ENCODE results near the gene TBCA.
A peak's percentile ranks its signal among the peaks of the same experiment; 100 is the strongest.

TBCA gene

DNA sequence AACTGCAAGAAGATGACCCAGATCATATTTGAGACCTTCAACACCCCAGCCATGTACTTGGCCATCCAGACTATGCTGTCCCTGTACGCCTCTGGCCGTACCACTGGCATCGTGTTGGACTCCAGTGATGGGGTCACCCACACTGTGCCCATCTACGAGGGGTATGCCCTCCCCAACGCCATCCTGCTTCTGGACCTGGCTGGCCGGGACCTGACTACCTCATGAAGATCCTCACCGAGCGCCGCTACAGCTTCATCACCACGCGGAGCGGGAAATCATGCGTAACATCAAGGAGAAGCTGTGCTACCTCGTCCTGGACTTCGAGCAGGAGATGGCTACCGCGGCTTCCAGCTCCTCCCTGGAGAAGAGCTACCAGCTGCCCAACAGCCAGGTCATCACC lies 9.1 kb upstream of the TBCA start:
- Histone ChIP-seq H3K27me3 (ENCODE audit: insufficient read depth, low read length) (no peaks in the 10 kb centered on the region), H3K27ac (ENCODE audit: low read depth, low read length) (no peak overlapping the region), H3K36me3 (ENCODE audit: insufficient read depth, low read length) (no peaks in the 10 kb centered on the region), H3K9ac (ENCODE audit: low read depth, low read length) (no peak overlapping the region), H3K4me3 (ENCODE audit: low read length) (no peak overlapping the region), H3K9me3 (ENCODE audit: insufficient read depth, low read depth, low read length) (no peaks in the 10 kb centered on the region), H3K4me1 (ENCODE audit: insufficient read depth, low read length) (no peaks in the 10 kb centered on the region)
- WGBS: 96% methylated on average over 17 of the region's 17 CpGs

- Histone ChIP-seq H3K9me3 (ENCODE audit: insufficient read depth, low read depth, low read length) (no peaks in the 10 kb centered on the region), H3K36me3 (ENCODE audit: insufficient read depth, low read length) (no peaks in the 10 kb centered on the region), H3K27me3 (ENCODE audit: insufficient read depth, low read length) (no peaks in the 10 kb centered on the region), H3K27ac (ENCODE audit: low read depth, low read length) (no peak overlapping the region), H3K9ac (ENCODE audit: low read depth, low read length) (no peak overlapping the region), H3K4me3 (ENCODE audit: low read length) (no peak overlapping the region), H3K4me1 (ENCODE audit: insufficient read depth, low read length) (no peaks in the 10 kb centered on the region)
- WGBS: 94% methylated on average over 21 of the region's 21 CpGs
Measured at GRCh38 chr5:77784735-77785134, 8.6 kb upstream of the TBCA start.

DNA sequence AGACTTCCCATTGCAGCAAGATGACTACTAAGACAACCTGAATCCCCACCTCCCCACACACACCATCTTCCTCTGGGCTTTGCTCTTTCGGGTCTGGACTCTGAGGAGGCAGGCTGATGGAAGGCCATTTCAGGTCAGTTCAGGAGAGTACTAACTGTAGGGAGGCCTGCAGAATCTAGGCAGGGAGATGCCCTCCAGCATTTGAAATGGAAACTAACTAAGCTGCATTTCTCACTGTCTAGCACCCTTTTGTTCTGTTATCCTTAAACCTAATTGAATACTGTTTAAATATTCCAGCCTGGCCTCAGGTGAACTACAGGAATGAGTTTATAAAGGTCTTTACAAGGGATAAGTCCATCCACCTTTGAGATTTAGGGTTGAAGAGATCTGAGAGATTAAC lies 4.9 kb upstream of the TBCA start:
- H3K4me3 ChIP-seq (ENCODE audit: low read length): no peak overlapping the region
- H3K27me3 ChIP-seq (ENCODE audit: insufficient read depth, low read length): peaks cover 4% of the 10 kb centered on the region; the same call in 1 of the 2 replicates
- 93% methylated on average over 1 of the region's 1 CpG for WGBS
- no peaks in the 10 kb centered on the region for H3K36me3 ChIP-seq (ENCODE audit: insufficient read depth, low read length)
- H3K27ac ChIP-seq (ENCODE audit: low read depth, low read length): no peak overlapping the region
- peaks cover 7% of the 10 kb centered on the region; the same call in 1 of the 2 replicates for H3K4me1 ChIP-seq (ENCODE audit: insufficient read depth, low read length)
- no peaks in the 10 kb centered on the region for H3K9me3 ChIP-seq (ENCODE audit: insufficient read depth, low read depth, low read length)
- no peak overlapping the region for H3K9ac ChIP-seq (ENCODE audit: low read depth, low read length)

DNA sequence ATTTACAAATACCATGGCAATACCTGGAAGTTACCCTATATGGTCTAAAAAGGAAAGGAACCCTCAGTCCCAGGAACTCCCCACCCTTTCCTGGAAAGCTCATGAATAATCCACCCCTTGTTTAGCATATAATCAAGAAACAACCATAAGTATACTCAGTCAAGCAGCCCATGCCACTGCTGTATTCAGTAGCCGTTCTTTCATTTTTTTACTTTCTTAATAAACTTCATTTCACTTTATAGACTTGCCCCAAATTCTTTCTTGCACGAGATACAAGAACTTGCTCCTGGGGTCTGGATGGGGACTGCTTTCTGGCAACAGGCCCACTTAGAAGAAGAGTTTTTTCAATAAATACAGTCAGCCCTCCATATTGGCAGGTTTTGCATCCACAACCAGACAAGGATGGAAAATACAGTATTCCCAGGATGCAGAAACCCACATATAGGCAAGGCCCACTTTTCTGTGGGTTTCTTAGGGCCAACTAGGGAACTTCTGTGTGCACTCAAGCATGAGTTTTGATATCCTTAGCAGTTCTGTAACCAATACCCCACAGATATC lies 2.8 kb upstream of the TBCA start:
- no peak overlapping the region for H3K4me3 ChIP-seq (ENCODE audit: low read length)
- no peak overlapping the region for H3K27ac ChIP-seq (ENCODE audit: low read depth, low read length)
- H3K27me3 ChIP-seq (ENCODE audit: insufficient read depth, low read length): peaks cover 4% of the 10 kb centered on the region; the same call in 1 of the 2 replicates
- no peaks in the 10 kb centered on the region for H3K9me3 ChIP-seq (ENCODE audit: insufficient read depth, low read depth, low read length)
- no peaks in the 10 kb centered on the region for H3K36me3 ChIP-seq (ENCODE audit: insufficient read depth, low read length)
- 86% methylated on average over 2 of the region's 2 CpGs for WGBS
- peaks cover 15% of the 10 kb centered on the region for H3K4me1 ChIP-seq (ENCODE audit: insufficient read depth, low read length)
- no peak overlapping the region for H3K9ac ChIP-seq (ENCODE audit: low read depth, low read length)

DNA sequence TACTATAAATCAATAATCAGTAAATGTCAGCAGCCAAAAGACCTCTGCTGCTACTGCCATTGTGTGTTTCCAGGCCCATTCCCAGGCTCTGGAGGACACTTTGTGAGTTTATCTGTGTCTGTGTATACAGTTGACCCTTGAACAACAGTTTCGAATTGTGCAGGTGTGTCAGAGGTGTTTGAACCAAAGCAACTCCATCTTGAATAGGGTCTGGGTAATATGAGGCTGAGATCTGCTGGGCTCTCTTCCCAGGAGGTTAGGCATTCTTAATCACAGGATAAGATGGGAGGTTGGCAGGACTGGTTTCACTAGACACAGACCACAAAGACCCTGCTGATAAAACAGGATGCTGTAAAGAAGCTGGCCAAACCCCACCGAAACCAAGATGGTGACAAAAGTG lies 2.3 kb upstream of the TBCA start:
- peaks cover 2% of the 10 kb centered on the region for H3K36me3 ChIP-seq (ENCODE audit: insufficient read depth, low read length)
- 85% methylated on average over 2 of the region's 2 CpGs for WGBS
- peaks cover 4% of the 10 kb centered on the region; the same call in 1 of the 2 replicates for H3K27me3 ChIP-seq (ENCODE audit: insufficient read depth, low read length)
- H3K9ac ChIP-seq (ENCODE audit: low read depth, low read length): no peak overlapping the region
- no peaks in the 10 kb centered on the region for H3K9me3 ChIP-seq (ENCODE audit: insufficient read depth, low read depth, low read length)
- no peak overlapping the region for H3K4me3 ChIP-seq (ENCODE audit: low read length)
- H3K27ac ChIP-seq (ENCODE audit: low read depth, low read length): no peak overlapping the region
- H3K4me1 ChIP-seq (ENCODE audit: insufficient read depth, low read length): peaks cover 20% of the 10 kb centered on the region

- Histone ChIP-seq H3K4me1 (ENCODE audit: insufficient read depth, low read length) (peaks cover 25% of the 10 kb centered on the region), H3K27me3 (ENCODE audit: insufficient read depth, low read length) (peaks cover 4% of the 10 kb centered on the region; the same call in 1 of the 2 replicates)
- 94% methylated on average over 2 of the region's 3 CpGs for WGBS
Measured at GRCh38 chr5:77777911-77778310, 1.8 kb upstream of the TBCA start.

GRCh38 chr5:77777281-77777892 lies 1.2 kb upstream of the TBCA start:
- Histone ChIP-seq H3K4me3 (ENCODE audit: low read length) (no peak overlapping the region), H3K27ac (ENCODE audit: low read depth, low read length) (no peak overlapping the region), H3K9me3 (ENCODE audit: insufficient read depth, low read depth, low read length) (no peaks in the 10 kb centered on the region), H3K27me3 (ENCODE audit: insufficient read depth, low read length) (peaks cover 4% of the 10 kb centered on the region; the same call in 1 of the 2 replicates), H3K36me3 (ENCODE audit: insufficient read depth, low read length) (peaks cover 12% of the 10 kb centered on the region), H3K4me1 (ENCODE audit: insufficient read depth, low read length) (peaks cover 30% of the 10 kb centered on the region), H3K9ac (ENCODE audit: low read depth, low read length) (no peak overlapping the region)
- WGBS: 90% methylated on average over 8 of the region's 11 CpGs

More at GRCh38 chr5:77777911-77778310, 1.8 kb upstream of the TBCA start:
- H3K36me3 ChIP-seq (ENCODE audit: insufficient read depth, low read length): peaks cover 7% of the 10 kb centered on the region
- H3K9me3 ChIP-seq (ENCODE audit: insufficient read depth, low read depth, low read length): no peaks in the 10 kb centered on the region
- H3K4me3 ChIP-seq (ENCODE audit: low read length): no peak overlapping the region
- no peak overlapping the region for H3K27ac ChIP-seq (ENCODE audit: low read depth, low read length)
- H3K9ac ChIP-seq (ENCODE audit: low read depth, low read length): no peak overlapping the region

DNA sequence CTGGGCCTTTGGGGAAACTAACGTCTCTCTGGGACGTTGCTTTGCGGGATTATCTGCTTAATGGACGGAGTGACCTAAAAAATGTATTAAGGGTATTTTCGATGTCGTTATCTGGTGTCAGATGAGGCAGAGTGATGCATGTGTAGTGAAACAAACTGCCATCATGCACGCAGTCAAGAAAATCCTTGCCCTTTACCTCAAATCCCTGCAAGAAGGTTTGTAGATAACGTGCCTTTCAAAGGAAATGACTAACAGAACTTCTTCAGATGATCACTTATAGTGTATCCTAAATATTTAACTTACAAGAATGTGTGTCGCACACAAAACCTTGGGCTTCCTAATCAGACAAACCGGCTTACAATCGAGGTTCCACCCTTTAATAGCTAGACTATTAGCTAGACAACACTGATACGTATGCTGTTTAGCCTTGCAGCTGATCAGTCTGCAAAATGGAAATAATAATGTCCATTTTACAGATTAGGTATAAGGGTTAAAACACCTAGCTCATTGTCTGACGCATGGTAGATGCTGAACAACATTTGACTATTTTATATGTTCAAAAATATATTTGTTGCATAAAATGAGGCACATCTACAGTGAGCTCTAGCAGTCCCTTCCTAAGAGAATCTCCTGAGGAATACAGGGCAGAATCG lies 541 bp upstream of the TBCA start:
- Histone ChIP-seq H3K4me1 (ENCODE audit: insufficient read depth, low read length) (peaks cover 36% of the 10 kb centered on the region), H3K4me3 (ENCODE audit: low read length) (peak overlapping the region; percentile 73), H3K9ac (ENCODE audit: low read depth, low read length) (peak overlapping the region; percentile 96), H3K27ac (ENCODE audit: low read depth, low read length) (peak overlapping the region; percentile 86; the same call in 1 of the 2 replicates), H3K36me3 (ENCODE audit: insufficient read depth, low read length) (peaks cover 14% of the 10 kb centered on the region), H3K27me3 (ENCODE audit: insufficient read depth, low read length) (peaks cover 4% of the 10 kb centered on the region; the same call in 1 of the 2 replicates), H3K9me3 (ENCODE audit: insufficient read depth, low read depth, low read length) (no peaks in the 10 kb centered on the region)
- 43% methylated on average over 14 of the region's 14 CpGs for WGBS

- peak overlapping the region; percentile 73 for H3K4me3 ChIP-seq (ENCODE audit: low read length)
- H3K27me3 ChIP-seq (ENCODE audit: insufficient read depth, low read length): peaks cover 4% of the 10 kb centered on the region; the same call in 1 of the 2 replicates
- H3K27ac ChIP-seq (ENCODE audit: low read depth, low read length): peak overlapping the region; percentile 86
- no peaks in the 10 kb centered on the region for H3K9me3 ChIP-seq (ENCODE audit: insufficient read depth, low read depth, low read length)
- under 1% methylated on average over 12 of the region's 13 CpGs for WGBS
- H3K4me1 ChIP-seq (ENCODE audit: insufficient read depth, low read length): peaks cover 49% of the 10 kb centered on the region
- H3K36me3 ChIP-seq (ENCODE audit: insufficient read depth, low read length): peaks cover 29% of the 10 kb centered on the region
- peak overlapping the region; percentile 96 for H3K9ac ChIP-seq (ENCODE audit: low read depth, low read length)
Measured at GRCh38 chr5:77774981-77775789, 954 bp downstream of the TBCA start.

DNA sequence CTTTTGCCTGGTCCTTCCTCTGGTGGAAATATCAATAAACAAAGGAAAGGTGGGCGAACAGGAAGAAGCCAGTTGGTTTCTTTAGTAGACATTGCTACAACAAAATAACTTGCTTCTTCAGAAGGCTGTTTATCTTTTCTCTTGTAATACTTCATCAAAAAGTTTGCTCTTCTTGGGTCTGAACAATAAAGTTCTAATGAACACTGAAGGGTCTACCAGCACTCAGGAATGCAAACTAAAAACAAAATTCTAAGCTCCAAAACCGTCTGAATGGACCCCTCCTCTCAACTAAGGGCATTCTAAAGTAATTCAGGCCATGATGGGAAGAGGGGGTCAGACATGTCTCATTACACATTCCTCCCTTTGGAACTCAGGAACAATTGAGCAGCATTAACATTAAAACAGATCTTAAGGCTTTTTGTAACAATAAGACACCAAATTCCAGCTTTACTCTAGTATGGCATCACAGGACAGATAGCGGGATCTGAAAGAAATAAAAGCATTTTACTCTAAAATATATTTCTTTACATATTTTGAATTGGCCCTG lies 2.3 kb downstream of the TBCA start:
- peaks cover 43% of the 10 kb centered on the region for H3K36me3 ChIP-seq (ENCODE audit: insufficient read depth, low read length)
- 14% methylated on average over 2 of the region's 3 CpGs for WGBS
- H3K9ac ChIP-seq (ENCODE audit: low read depth, low read length): peak overlapping the region; percentile 96

More for the DNA sequence above, 2.3 kb downstream of the TBCA start:
- H3K27me3 ChIP-seq (ENCODE audit: insufficient read depth, low read length): peaks cover 4% of the 10 kb centered on the region; the same call in 1 of the 2 replicates
- no peaks in the 10 kb centered on the region for H3K9me3 ChIP-seq (ENCODE audit: insufficient read depth, low read depth, low read length)
- H3K4me3 ChIP-seq (ENCODE audit: low read length): peak overlapping the region; percentile 73
- peaks cover 49% of the 10 kb centered on the region for H3K4me1 ChIP-seq (ENCODE audit: insufficient read depth, low read length)
- H3K27ac ChIP-seq (ENCODE audit: low read depth, low read length): peak overlapping the region; percentile 68
